Measurements from ENCODE around the gene GGPS1. TPM values are rescaled to one million over a fixed set of nuclear protein-coding genes. Genes with fewer than 3 reads are reported as not detected.

GGPS1 gene
- total and polyA plus RNA-seq, 8 donors: 7.0 to 37.6 (median 16.6) TPM

DNA sequence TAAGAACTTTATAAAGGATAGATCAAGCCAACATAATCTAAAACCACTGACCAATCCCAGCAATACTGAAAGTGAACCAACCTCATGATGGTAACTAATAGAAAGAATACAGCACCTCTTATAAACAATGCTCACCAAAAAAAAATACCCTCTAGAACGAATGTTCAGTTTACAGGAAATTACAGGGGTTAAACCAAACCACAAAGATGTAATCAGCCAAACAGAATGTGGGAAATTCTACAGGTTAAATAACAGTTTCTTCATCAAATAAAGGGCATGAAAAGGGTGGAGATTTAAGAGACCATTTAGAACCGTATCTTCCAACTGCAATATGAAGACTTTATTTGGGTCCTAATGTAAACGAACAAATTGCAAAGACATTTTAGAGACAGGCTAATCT, 30.8 kb upstream of the GGPS1 start:
- no peak for DNase-seq
- Histone ChIP-seq H3K4me3 (no peak overlapping the region), H3K36me3 (no peaks in the 10 kb centered on the region), H3K27ac (peak overlapping the region in 1 of 5 donors; percentile 74), H3K27me3 (no peaks in the 10 kb centered on the region), H3K9me3 (no peaks in the 10 kb centered on the region), H3K4me1 (peaks cover 44 to 97% (median 70%) of the 10 kb centered on the region in 4 donors)
- intact Hi-C loops (cut with DNase I; ENCODE audit: low total_unique reads): no loop called here
- WGBS, 5 donors: 31 to 40% (median 34%) methylated on average over 3 of the region's 3 CpGs
- TF ChIP-seq POLR2AphosphoS5 (IDR thresholded peaks at IDR 0.05): no peak
- no peak for TF ChIP-seq EP300 (IDR thresholded peaks at IDR 0.05)
- TF ChIP-seq, protein P1, sequence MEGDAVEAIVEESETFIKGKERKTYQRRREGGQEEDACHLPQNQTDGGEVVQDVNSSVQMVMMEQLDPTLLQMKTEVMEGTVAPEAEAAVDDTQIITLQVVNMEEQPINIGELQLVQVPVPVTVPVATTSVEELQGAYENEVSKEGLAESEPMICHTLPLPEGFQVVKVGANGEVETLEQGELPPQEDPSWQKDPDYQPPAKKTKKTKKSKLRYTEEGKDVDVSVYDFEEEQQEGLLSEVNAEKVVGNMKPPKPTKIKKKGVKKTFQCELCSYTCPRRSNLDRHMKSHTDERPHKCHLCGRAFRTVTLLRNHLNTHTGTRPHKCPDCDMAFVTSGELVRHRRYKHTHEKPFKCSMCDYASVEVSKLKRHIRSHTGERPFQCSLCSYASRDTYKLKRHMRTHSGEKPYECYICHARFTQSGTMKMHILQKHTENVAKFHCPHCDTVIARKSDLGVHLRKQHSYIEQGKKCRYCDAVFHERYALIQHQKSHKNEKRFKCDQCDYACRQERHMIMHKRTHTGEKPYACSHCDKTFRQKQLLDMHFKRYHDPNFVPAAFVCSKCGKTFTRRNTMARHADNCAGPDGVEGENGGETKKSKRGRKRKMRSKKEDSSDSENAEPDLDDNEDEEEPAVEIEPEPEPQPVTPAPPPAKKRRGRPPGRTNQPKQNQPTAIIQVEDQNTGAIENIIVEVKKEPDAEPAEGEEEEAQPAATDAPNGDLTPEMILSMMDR (IDR thresholded peaks at IDR 0.05): no peak
- TF ChIP-seq POLR2A (IDR thresholded peaks at IDR 0.05): no peak

DNA sequence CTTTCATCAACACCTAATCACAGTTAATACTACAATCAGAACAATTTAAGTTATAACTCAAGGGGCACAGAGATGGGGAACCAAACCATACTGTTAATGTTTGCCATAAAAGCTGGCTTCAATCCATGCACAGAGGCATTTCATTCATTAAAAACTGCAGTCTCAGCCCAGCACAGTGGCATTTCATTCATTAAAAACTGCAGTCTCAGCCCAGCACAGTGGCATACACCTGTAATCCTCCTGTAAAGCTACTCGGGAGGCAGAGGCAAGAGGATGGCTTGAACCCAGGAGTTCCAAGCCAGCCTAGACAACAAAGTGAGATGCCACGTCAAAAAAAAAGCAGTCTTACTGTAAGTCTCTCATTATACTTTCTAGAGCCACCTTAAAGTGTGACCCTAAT, 29.6 kb upstream of the GGPS1 start:
- no peaks in the 10 kb centered on the region for H3K27me3 ChIP-seq
- 22 to 31% (median 27%) methylated on average over 2 of the region's 2 CpGs for WGBS, 5 donors
- H3K4me3 ChIP-seq: no peak overlapping the region
- peaks cover 35 to 97% (median 71%) of the 10 kb centered on the region in 4 donors for H3K4me1 ChIP-seq
- peak in 1 of 2 donors; percentile 36 for DNase-seq
- intact Hi-C loops (cut with DNase I; ENCODE audit: low total_unique reads): no loop called here
- peak overlapping the region in 2 of 5 donors; percentile 4 to 38 for H3K27ac ChIP-seq
- TF ChIP-seq, protein P1 (IDR thresholded peaks at IDR 0.05): no peak
- no peak for TF ChIP-seq POLR2A (IDR thresholded peaks at IDR 0.05)
- no peak for TF ChIP-seq EP300 (IDR thresholded peaks at IDR 0.05)
- TF ChIP-seq POLR2AphosphoS5 (IDR thresholded peaks at IDR 0.05): no peak
- no peaks in the 10 kb centered on the region for H3K36me3 ChIP-seq
- no peaks in the 10 kb centered on the region for H3K9me3 ChIP-seq

DNA sequence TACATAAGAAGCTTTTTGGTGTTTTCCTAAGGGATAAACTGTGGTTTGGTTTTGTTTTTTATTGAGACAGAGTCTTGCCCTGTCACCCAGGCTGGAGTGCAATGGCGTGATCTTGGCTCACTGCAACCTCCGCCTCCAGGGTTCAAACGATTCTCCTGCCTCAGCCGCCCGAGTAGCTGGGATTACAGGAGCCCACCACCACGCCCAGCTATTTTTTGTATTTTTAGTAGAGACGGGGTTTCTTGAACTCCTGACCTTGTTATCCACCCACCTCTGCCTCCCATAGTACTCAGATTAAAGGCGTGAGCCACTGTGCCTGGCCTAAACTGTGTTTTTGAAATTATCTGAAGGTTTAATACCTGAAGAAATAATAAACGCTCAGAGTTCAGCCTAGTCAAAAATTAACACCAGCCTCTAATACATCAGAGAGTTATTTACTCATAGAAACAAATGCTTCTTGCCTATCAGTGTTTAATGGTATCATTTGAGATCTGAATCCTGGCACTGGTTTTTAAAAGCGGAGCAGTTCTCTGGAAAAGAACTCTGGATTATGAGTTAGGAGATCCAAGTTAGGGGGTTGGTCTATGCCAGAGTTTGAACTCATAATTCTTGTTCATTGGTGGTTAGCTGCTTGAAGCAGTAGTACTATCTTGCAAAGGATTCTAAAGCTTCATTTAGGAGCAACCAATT, 29.1 kb upstream of the GGPS1 start:
- Histone ChIP-seq H3K4me1 (peaks cover 35 to 97% (median 69%) of the 10 kb centered on the region in 4 donors), H3K4me3 (no peak overlapping the region), H3K27ac (peak overlapping the region in 3 of 5 donors; percentile 4 to 38 (median 8)), H3K27me3 (no peaks in the 10 kb centered on the region), H3K36me3 (no peaks in the 10 kb centered on the region), H3K9me3 (no peaks in the 10 kb centered on the region)
- intact Hi-C loops (cut with DNase I; ENCODE audit: low total_unique reads): no loop called here
- TF ChIP-seq, protein P1 (IDR thresholded peaks at IDR 0.05): no peak
- TF ChIP-seq POLR2A (IDR thresholded peaks at IDR 0.05) (no peak), EP300 (IDR thresholded peaks at IDR 0.05) (no peak), POLR2AphosphoS5 (IDR thresholded peaks at IDR 0.05) (no peak)
- 33 to 49% (median 47%) methylated on average over 10 of the region's 10 CpGs for WGBS, 5 donors
- no peak for DNase-seq

DNA sequence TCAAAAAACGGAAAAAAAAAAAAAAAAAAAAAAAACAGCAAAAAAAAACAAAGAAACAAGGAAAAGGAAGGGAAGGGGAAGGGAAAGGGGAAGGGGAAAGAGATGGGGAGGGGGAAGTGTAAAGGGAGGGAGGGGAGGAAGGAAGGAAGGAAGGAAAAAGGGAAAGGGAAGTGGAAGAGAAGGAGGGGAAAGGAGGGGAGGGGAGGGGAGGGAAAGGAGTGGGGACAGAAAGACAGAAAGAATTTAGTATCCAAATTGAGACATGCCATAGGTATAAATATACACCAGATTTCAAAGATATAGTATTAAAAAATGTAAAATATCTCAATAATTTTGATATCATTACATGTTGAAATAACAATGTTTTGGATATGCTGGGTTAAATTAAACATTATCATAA, 26.2 kb upstream of the GGPS1 start:
- no peak overlapping the region for H3K27ac ChIP-seq
- H3K9me3 ChIP-seq: no peaks in the 10 kb centered on the region
- intact Hi-C loops (cut with DNase I; ENCODE audit: low total_unique reads): no loop called here
- no peak overlapping the region for H3K4me3 ChIP-seq
- H3K36me3 ChIP-seq: no peaks in the 10 kb centered on the region
- no peak for DNase-seq
- peaks cover 41 to 98% (median 69%) of the 10 kb centered on the region in 4 donors for H3K4me1 ChIP-seq
- WGBS, 5 donors: 38 to 79% (median 58%) methylated on average over 1 of the region's 1 CpG
- no peaks in the 10 kb centered on the region for H3K27me3 ChIP-seq
- TF ChIP-seq POLR2A (IDR thresholded peaks at IDR 0.05): no peak
- no peak for TF ChIP-seq EP300 (IDR thresholded peaks at IDR 0.05)
- TF ChIP-seq, protein P1 (IDR thresholded peaks at IDR 0.05): no peak
- TF ChIP-seq POLR2AphosphoS5 (IDR thresholded peaks at IDR 0.05): no peak
